Calu3 (cell line): ENCODE measurements around the gene TMTC2. TPM values are rescaled to one million over a fixed set of nuclear protein-coding genes. Genes with fewer than 3 reads are reported as not detected.

Experiments used
- BruUV-seq: library from RNA; stranded (reverse); fragments of 400-500 nt; replicated peaks from 2 replicates; lab custom pipeline; 2021; lab: Mats Ljungman, UMichigan
- CTCF ChIA-PET: fragments of 300-600 bp; sonication (Branson Sonifier 250); formaldehyde crosslinking; loops from one replicate; lab custom pipeline; 2022; ENCODE audit warnings: antibody characterized with exemption; lab: Charles Lee
- DNase-seq: peaks from one replicate; pipeline ENCODE4 v3.0.0; 2022
- H3K27ac Mint-ChIP-seq: one replicate; pipeline ENCODE4 v1.8.0; 2022; ENCODE audit warnings: mixed read lengths; ENCODE audit not compliant: unreplicated experiment
- H3K27me3 Mint-ChIP-seq: one replicate; pipeline ENCODE4 v1.8.0; 2022; ENCODE audit warnings: mixed read lengths; ENCODE audit not compliant: unreplicated experiment
- H3K36me3 Mint-ChIP-seq: one replicate; pipeline ENCODE4 v1.8.0; 2022; ENCODE audit warnings: mild to moderate bottlenecking, moderate library complexity, mixed read lengths; ENCODE audit not compliant: insufficient read depth, unreplicated experiment
- H3K4me1 Mint-ChIP-seq: one replicate; pipeline ENCODE4 v1.8.0; 2022; ENCODE audit warnings: mild to moderate bottlenecking, low read depth, mixed read lengths; ENCODE audit not compliant: unreplicated experiment
- H3K4me3 Mint-ChIP-seq: one replicate; pipeline ENCODE4 v1.8.0; 2022; ENCODE audit warnings: mild to moderate bottlenecking, low read depth, moderate library complexity, mixed read lengths; ENCODE audit not compliant: unreplicated experiment
- H3K9me3 Mint-ChIP-seq: one replicate; pipeline ENCODE4 v1.8.0; 2022; ENCODE audit warnings: low read depth, mixed read lengths; ENCODE audit not compliant: unreplicated experiment
- CTCF ChIP-seq: fragments of 200-600 bp; IDR thresholded peaks from one replicate; pipeline ENCODE4 v1.8.0; 2022; ENCODE audit warnings: antibody characterized with exemption; ENCODE audit not compliant: unreplicated experiment
- intact Hi-C: fragments of 100-400 bp; cut with micrococcal nuclease; formaldehyde crosslinking; loops from one replicate; pipeline ENCODE4 v1.10.0; 2022; ENCODE audit not compliant: unreplicated experiment
- total RNA-seq: library from RNA; stranded (reverse); gene quantifications from 2 replicates; pipeline ENCODE4 v1.2.3, GENCODE V29; 2022

The TMTC2 gene
- total RNA-seq, 1 experiment from 2014 or later = 31.2 TPM

- BruUV-seq = no TSS peak
- no peaks in the 10 kb centered on the region for H3K36me3 Mint-ChIP-seq
- CTCF ChIA-PET = no interaction called here
These were observed 180.2 kb downstream of the TMTC2 start for GRCh38 chr12:82866946-82867345.

GRCh38 chr12:82867762-82868500 is 181.2 kb downstream of the TMTC2 start:
- CTCF ChIA-PET = no interaction called here

More at GRCh38 chr12:82866946-82867345, 180.2 kb downstream of the TMTC2 start:
- Mint-ChIP-seq H3K27me3 (no peaks in the 10 kb centered on the region), H3K4me1 (peaks cover 8% of the 10 kb centered on the region), H3K27ac (no peak overlapping the region), H3K9me3 (no peaks in the 10 kb centered on the region), H3K4me3 (no peak overlapping the region)
- DNase-seq = no peak
- no peak for TF ChIP-seq CTCF
- intact Hi-C loops = no loop called here

GRCh38 chr12:82870771-82871377 is 184.2 kb downstream of the TMTC2 start:
- TF ChIP-seq CTCF = no peak
- Mint-ChIP-seq H3K36me3 (no peaks in the 10 kb centered on the region), H3K27ac (no peak overlapping the region), H3K4me3 (no peak overlapping the region), H3K27me3 (no peaks in the 10 kb centered on the region), H3K4me1 (no peaks in the 10 kb centered on the region), H3K9me3 (no peaks in the 10 kb centered on the region)
- BruUV-seq = no TSS peak
- intact Hi-C loops = no loop called here
- CTCF ChIA-PET = interaction anchor here (0.7 kb wide), 1 partner anchor 1525 kb away, joined by 4 read pairs; no protein-coding TSS in a partner anchor
- DNase-seq = no peak

More at GRCh38 chr12:82867762-82868500, 181.2 kb downstream of the TMTC2 start:
- Mint-ChIP-seq H3K4me1 (peaks cover 6% of the 10 kb centered on the region), H3K36me3 (no peaks in the 10 kb centered on the region), H3K27ac (no peak overlapping the region), H3K4me3 (no peak overlapping the region), H3K9me3 (no peaks in the 10 kb centered on the region), H3K27me3 (no peaks in the 10 kb centered on the region)
- no TSS peak for BruUV-seq
- TF ChIP-seq CTCF = no peak
- intact Hi-C loops = no loop called here
- DNase-seq = no peak

- Mint-ChIP-seq H3K36me3 (no peaks in the 10 kb centered on the region), H3K9me3 (no peaks in the 10 kb centered on the region), H3K27me3 (no peaks in the 10 kb centered on the region), H3K4me1 (no peaks in the 10 kb centered on the region), H3K27ac (no peak overlapping the region), H3K4me3 (no peak overlapping the region)
- BruUV-seq = no TSS peak
- no peak for DNase-seq
- CTCF ChIA-PET = no interaction called here
- intact Hi-C loops = no loop called here
- no peak for TF ChIP-seq CTCF
These were observed 185.4 kb downstream of the TMTC2 start for GRCh38 chr12:82872088-82872487.
